GM23338 (cell line): Measurements from ENCODE around the gene NDEL1. TPM values are rescaled to one million over a fixed set of nuclear protein-coding genes. Genes with fewer than 3 reads are reported as not detected.

Experiments used
- ATAC-seq: fragments of 200-7000 bp; cut with Tn5 transposase; 3 replicates; pipeline ENCODE4 v1.9.1; 2020
- DNase-seq: peaks from one replicate; pipeline ENCODE4 v3.0.0-alpha.2; 2015; ENCODE audit warnings: low spot score
- H2AFZ ChIP-seq: fragments of 200-600 bp; sonication (generic); 2 replicates; pipeline ENCODE4 v1.8.0; 2016; ENCODE audit warnings: antibody characterized with exemption, mild to moderate bottlenecking, moderate library complexity
- H3F3A ChIP-seq: fragments of 200-600 bp; sonication (generic); replicated peaks from 2 replicates; pipeline ENCODE4 v1.8.0; 2017; ENCODE audit warnings: antibody characterized with exemption, mixed run types, low read depth
- H3K27ac ChIP-seq: fragments of 200-600 bp; sonication (generic); 2 replicates; pipeline ENCODE4 v1.6.1; 2016; ENCODE audit warnings: low read depth
- H3K27me3 ChIP-seq: fragments of 200-600 bp; sonication (generic); 2 replicates; pipeline ENCODE4 v1.8.0; 2016; ENCODE audit warnings: mild to moderate bottlenecking, mixed run types, moderate library complexity; ENCODE audit not compliant: insufficient read depth
- H3K36me3 ChIP-seq: fragments of 200-600 bp; sonication (generic); 2 replicates; pipeline ENCODE4 v1.8.0; 2016; ENCODE audit warnings: mild to moderate bottlenecking; ENCODE audit not compliant: insufficient read depth
- H3K4me1 ChIP-seq: fragments of 200-600 bp; sonication (generic); 2 replicates; pipeline ENCODE4 v1.8.0; 2016; ENCODE audit warnings: mild to moderate bottlenecking, moderate library complexity; ENCODE audit not compliant: insufficient read depth
- H3K4me2 ChIP-seq: fragments of 200-600 bp; sonication (generic); 2 replicates; pipeline ENCODE4 v1.7.1; 2017; ENCODE audit warnings: mixed run types
- H3K4me3 ChIP-seq: fragments of 200-600 bp; sonication (generic); 2 replicates; pipeline ENCODE4 v1.6.1; 2016; ENCODE audit warnings: mixed run types
- H3K79me2 ChIP-seq: fragments of 200-600 bp; sonication (generic); replicated peaks from 2 replicates; pipeline ENCODE4 v1.8.0; 2017; ENCODE audit warnings: mild to moderate bottlenecking; ENCODE audit not compliant: insufficient read depth
- H3K9me2 ChIP-seq: fragments of 200-600 bp; sonication (generic); 2 replicates; pipeline ENCODE4 v1.8.0; 2017; ENCODE audit not compliant: insufficient read depth
- H4K20me1 ChIP-seq: fragments of 200-600 bp; sonication (generic); replicated peaks from 2 replicates; pipeline ENCODE4 v1.8.0; 2017; ENCODE audit warnings: mild to moderate bottlenecking; ENCODE audit not compliant: insufficient read depth
- H3K27ac Mint-ChIP-seq: 2 replicates; pipeline ENCODE4 v1.8.0; 2020; ENCODE audit warnings: inconsistent platforms, mild to moderate bottlenecking, moderate library complexity, mixed read lengths
- H3K27me3 Mint-ChIP-seq: 3 replicates; pipeline ENCODE4 v1.8.0; 2022; ENCODE audit warnings: low read depth, mild to moderate bottlenecking, moderate library complexity, mixed read lengths, inconsistent platforms; ENCODE audit not compliant: insufficient read depth, poor library complexity
- H3K36me3 Mint-ChIP-seq: 3 replicates; pipeline ENCODE4 v1.8.0; 2021; ENCODE audit warnings: low read depth, mild to moderate bottlenecking, inconsistent platforms, moderate library complexity, mixed read lengths
- H3K4me1 Mint-ChIP-seq: 3 replicates; pipeline ENCODE4 v1.8.0; 2020; ENCODE audit warnings: mild to moderate bottlenecking, inconsistent platforms, mixed read lengths
- H3K4me3 Mint-ChIP-seq: 3 replicates; pipeline ENCODE4 v1.8.0; 2021; ENCODE audit warnings: moderate library complexity, mild to moderate bottlenecking, inconsistent platforms, mixed read lengths
- H3K9me3 Mint-ChIP-seq: 3 replicates; pipeline ENCODE4 v1.8.0; 2020; ENCODE audit warnings: moderate library complexity, mild to moderate bottlenecking, inconsistent platforms, mixed read lengths
- CREB1 ChIP-seq: fragments of 250-450 bp; sonication (Bioruptor Pico); IDR thresholded peaks from 2 replicates; pipeline ENCODE4 v1.5.0; 2020; ENCODE audit warnings: low read depth, mild to moderate bottlenecking, moderate library complexity
- EZH2 ChIP-seq: fragments of 200-600 bp; sonication (generic); IDR thresholded peaks from one replicate; pipeline ENCODE4 v1.8.0; 2017; ENCODE audit warnings: antibody characterized with exemption, mild to moderate bottlenecking, low read depth; ENCODE audit not compliant: unreplicated experiment
- EZH2phosphoT487 ChIP-seq: fragments of 200-600 bp; sonication (generic); IDR thresholded peaks from one replicate; pipeline ENCODE4 v1.8.1; 2018; ENCODE audit warnings: antibody characterized with exemption; ENCODE audit not compliant: unreplicated experiment
- JUNB ChIP-seq: IDR thresholded peaks from one replicate; pipeline ENCODE4 v1.6.1; 2016; ENCODE audit warnings: antibody characterized with exemption; ENCODE audit not compliant: unreplicated experiment
- NANOG ChIP-seq: IDR thresholded peaks from 2 replicates; pipeline ENCODE4 v1.6.1; 2016; ENCODE audit warnings: antibody characterized with exemption, borderline replicate concordance
- POLR2AphosphoS5 ChIP-seq: IDR thresholded peaks from 2 replicates; pipeline ENCODE4 v1.6.1; 2016; ENCODE audit warnings: antibody characterized with exemption, low read depth
- STAT1 ChIP-seq: IDR thresholded peaks from one replicate; pipeline ENCODE4 v1.6.1; 2016; ENCODE audit warnings: antibody characterized with exemption; ENCODE audit not compliant: unreplicated experiment
- ZNF114 ChIP-seq: fragments of 250-450 bp; sonication (Bioruptor Pico); IDR thresholded peaks from 2 replicates; pipeline ENCODE4 v1.5.0; 2020; ENCODE audit warnings: mild to moderate bottlenecking, moderate library complexity
- ZNF331 ChIP-seq: fragments of 250-450 bp; sonication (Bioruptor Pico); IDR thresholded peaks from 2 replicates; pipeline ENCODE4 v1.5.0; 2020; ENCODE audit warnings: low read depth, mild to moderate bottlenecking, moderate library complexity
- polyA plus RNA-seq: library from polyadenylated mRNA; unstranded; fragments of >200 nt; fragmentation: Nextera tagmentation; extraction: Ambion mirVana; gene quantifications from 2 replicates; pipeline ENCODE4 v1.2.1, GENCODE V29; 2016
- total RNA-seq: library from RNA; depleted of rRNA; stranded (reverse); fragments of >200 nt; shearing (Covaris generic); gene quantifications from 2 replicates; pipeline ENCODE4 v1.2.3, GENCODE V29; 2014
- TF ChIP-seq, protein P1 (sequence below): fragments of 250-450 bp; sonication (Bioruptor Pico); IDR thresholded peaks from 2 replicates; pipeline ENCODE4 v1.5.0; 2020; ENCODE audit warnings: mild to moderate bottlenecking, moderate library complexity
- TF ChIP-seq, protein P2 (sequence below), 2 experiments: fragments of 200-600 bp in 1 of 2; sonication (generic) in 1 of 2; conservative IDR thresholded peaks; 2 replicates each; pipeline versions ENCODE4 v1.5.1 to v1.6.1; 2016 to 2017; ENCODE audit warnings: antibody characterized with exemption in 2 of 2, low read depth in 2 of 2, mild to moderate bottlenecking in 2 of 2, moderate library complexity in 1 of 2
- TF ChIP-seq, protein P3 (sequence below): IDR thresholded peaks from one replicate; pipeline ENCODE4 v1.6.1; 2018; ENCODE audit warnings: antibody characterized with exemption; ENCODE audit not compliant: unreplicated experiment
- TF ChIP-seq, protein P4 (sequence below): IDR thresholded peaks from 2 replicates; pipeline ENCODE4 v1.6.1; 2016; ENCODE audit warnings: antibody characterized with exemption

The NDEL1 gene
- total and polyA plus RNA-seq, 2 experiments from 2014 or later = 21.2 to 26.0 TPM

DNA sequence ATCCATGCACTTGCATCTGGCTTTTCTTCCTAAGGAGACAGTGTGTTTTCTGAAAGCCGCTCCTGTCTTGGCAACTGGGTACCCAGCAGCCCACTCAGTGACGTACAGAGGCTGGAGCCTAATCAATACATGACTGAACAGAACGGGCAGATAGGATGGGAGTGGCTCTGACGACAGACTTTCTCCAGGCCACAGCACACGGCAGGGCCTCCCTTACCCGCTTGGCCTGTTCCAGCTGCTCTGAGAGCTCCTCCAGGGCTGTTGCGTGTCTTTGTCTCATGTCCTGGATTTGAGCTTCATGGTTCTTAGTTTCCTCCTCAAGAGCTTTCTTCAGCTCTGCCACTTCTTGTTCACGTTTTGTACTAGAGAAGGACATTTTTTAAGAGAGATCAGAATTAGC is 64.9 kb downstream of the NDEL1 start (continued):
- TF ChIP-seq JUNB = no peak
- no peak for TF ChIP-seq ZNF331 (CRISPR knock-in tag)
- no peak for TF ChIP-seq EZH2

DNA sequence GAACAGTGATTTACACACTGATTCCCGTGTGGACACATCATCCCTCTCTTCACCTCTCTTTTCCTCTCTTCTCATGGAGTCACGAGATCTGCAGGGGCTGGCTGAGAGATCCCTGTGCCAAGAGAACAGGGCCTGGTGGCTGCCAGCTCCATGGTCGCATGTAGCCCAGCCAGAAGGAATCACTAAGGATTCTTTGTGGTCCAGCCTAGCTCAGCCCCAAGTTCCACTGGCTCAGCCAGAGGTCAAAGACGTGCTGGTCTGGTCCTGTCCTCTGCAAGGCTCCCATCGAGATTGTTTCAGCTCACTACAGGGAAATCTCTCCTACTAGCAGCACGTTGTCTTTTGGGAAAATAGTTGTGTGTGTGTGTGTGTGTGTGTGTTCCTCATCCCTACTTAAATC is 66.4 kb downstream of the NDEL1 start:
- Mint-ChIP-seq H3K27ac (peak overlapping the region; percentile 68; the same call in 1 of the 2 replicates), H3K27me3 (peaks cover 15% of the 10 kb centered on the region), H3K9me3 (no peaks in the 10 kb centered on the region), H3K4me3 (no peak overlapping the region), H3K36me3 (peaks cover 89% of the 10 kb centered on the region), H3K4me1 (no peaks in the 10 kb centered on the region)
- H3F3A ChIP-seq = no peaks in the 10 kb centered on the region
- DNase-seq (no peak), ATAC-seq (no peak)
- H3K27me3 ChIP-seq = no peaks in the 10 kb centered on the region
- H3K4me1 ChIP-seq = no peaks in the 10 kb centered on the region
- no peaks in the 10 kb centered on the region for H3K79me2 ChIP-seq
- H3K4me3 ChIP-seq = no peak overlapping the region
- H2AFZ ChIP-seq = no peak overlapping the region
- H4K20me1 ChIP-seq = peaks cover 13% of the 10 kb centered on the region
- H3K4me2 ChIP-seq = no peak overlapping the region
- TF ChIP-seq, protein P1, sequence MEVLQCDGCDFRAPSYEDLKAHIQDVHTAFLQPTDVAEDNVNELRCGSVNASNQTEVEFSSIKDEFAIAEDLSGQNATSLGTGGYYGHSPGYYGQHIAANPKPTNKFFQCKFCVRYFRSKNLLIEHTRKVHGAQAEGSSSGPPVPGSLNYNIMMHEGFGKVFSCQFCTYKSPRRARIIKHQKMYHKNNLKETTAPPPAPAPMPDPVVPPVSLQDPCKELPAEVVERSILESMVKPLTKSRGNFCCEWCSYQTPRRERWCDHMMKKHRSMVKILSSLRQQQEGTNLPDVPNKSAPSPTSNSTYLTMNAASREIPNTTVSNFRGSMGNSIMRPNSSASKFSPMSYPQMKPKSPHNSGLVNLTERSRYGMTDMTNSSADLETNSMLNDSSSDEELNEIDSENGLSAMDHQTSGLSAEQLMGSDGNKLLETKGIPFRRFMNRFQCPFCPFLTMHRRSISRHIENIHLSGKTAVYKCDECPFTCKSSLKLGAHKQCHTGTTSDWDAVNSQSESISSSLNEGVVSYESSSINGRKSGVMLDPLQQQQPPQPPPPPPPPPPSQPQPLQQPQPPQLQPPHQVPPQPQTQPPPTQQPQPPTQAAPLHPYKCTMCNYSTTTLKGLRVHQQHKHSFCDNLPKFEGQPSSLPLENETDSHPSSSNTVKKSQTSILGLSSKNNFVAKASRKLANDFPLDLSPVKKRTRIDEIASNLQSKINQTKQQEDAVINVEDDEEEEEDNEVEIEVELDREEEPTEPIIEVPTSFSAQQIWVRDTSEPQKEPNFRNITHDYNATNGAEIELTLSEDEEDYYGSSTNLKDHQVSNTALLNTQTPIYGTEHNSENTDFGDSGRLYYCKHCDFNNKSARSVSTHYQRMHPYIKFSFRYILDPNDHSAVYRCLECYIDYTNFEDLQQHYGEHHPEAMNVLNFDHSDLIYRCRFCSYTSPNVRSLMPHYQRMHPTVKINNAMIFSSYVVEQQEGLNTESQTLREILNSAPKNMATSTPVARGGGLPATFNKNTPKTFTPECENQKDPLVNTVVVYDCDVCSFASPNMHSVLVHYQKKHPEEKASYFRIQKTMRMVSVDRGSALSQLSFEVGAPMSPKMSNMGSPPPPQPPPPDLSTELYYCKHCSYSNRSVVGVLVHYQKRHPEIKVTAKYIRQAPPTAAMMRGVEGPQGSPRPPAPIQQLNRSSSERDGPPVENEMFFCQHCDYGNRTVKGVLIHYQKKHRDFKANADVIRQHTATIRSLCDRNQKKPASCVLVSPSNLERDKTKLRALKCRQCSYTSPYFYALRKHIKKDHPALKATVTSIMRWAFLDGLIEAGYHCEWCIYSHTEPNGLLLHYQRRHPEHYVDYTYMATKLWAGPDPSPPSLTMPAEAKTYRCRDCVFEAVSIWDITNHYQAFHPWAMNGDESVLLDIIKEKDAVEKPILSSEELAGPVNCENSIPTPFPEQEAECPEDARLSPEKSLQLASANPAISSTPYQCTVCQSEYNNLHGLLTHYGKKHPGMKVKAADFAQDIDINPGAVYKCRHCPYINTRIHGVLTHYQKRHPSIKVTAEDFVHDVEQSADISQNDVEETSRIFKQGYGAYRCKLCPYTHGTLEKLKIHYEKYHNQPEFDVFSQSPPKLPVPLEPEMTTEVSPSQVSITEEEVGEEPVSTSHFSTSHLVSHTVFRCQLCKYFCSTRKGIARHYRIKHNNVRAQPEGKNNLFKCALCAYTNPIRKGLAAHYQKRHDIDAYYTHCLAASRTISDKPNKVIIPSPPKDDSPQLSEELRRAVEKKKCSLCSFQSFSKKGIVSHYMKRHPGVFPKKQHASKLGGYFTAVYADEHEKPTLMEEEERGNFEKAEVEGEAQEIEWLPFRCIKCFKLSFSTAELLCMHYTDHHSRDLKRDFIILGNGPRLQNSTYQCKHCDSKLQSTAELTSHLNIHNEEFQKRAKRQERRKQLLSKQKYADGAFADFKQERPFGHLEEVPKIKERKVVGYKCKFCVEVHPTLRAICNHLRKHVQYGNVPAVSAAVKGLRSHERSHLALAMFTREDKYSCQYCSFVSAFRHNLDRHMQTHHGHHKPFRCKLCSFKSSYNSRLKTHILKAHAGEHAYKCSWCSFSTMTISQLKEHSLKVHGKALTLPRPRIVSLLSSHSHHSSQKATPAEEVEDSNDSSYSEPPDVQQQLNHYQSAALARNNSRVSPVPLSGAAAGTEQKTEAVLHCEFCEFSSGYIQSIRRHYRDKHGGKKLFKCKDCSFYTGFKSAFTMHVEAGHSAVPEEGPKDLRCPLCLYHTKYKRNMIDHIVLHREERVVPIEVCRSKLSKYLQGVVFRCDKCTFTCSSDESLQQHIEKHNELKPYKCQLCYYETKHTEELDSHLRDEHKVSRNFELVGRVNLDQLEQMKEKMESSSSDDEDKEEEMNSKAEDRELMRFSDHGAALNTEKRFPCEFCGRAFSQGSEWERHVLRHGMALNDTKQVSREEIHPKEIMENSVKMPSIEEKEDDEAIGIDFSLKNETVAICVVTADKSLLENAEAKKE (CRISPR knock-in tag) = no peak
- TF ChIP-seq STAT1 (no peak), EZH2phosphoT487 (no peak), JUNB (no peak), ZNF331 (CRISPR knock-in tag) (no peak), EZH2 (no peak), POLR2AphosphoS5 (no peak), ZNF114 (CRISPR knock-in tag) (no peak), NANOG (no peak), CREB1 (CRISPR knock-in tag) (no peak)
- TF ChIP-seq, protein P2, sequence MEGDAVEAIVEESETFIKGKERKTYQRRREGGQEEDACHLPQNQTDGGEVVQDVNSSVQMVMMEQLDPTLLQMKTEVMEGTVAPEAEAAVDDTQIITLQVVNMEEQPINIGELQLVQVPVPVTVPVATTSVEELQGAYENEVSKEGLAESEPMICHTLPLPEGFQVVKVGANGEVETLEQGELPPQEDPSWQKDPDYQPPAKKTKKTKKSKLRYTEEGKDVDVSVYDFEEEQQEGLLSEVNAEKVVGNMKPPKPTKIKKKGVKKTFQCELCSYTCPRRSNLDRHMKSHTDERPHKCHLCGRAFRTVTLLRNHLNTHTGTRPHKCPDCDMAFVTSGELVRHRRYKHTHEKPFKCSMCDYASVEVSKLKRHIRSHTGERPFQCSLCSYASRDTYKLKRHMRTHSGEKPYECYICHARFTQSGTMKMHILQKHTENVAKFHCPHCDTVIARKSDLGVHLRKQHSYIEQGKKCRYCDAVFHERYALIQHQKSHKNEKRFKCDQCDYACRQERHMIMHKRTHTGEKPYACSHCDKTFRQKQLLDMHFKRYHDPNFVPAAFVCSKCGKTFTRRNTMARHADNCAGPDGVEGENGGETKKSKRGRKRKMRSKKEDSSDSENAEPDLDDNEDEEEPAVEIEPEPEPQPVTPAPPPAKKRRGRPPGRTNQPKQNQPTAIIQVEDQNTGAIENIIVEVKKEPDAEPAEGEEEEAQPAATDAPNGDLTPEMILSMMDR (conservative IDR thresholded peaks at IDR 0.05; ENCODE audit: low read depth in 2 of 2) = no peak
- TF ChIP-seq, protein P3, sequence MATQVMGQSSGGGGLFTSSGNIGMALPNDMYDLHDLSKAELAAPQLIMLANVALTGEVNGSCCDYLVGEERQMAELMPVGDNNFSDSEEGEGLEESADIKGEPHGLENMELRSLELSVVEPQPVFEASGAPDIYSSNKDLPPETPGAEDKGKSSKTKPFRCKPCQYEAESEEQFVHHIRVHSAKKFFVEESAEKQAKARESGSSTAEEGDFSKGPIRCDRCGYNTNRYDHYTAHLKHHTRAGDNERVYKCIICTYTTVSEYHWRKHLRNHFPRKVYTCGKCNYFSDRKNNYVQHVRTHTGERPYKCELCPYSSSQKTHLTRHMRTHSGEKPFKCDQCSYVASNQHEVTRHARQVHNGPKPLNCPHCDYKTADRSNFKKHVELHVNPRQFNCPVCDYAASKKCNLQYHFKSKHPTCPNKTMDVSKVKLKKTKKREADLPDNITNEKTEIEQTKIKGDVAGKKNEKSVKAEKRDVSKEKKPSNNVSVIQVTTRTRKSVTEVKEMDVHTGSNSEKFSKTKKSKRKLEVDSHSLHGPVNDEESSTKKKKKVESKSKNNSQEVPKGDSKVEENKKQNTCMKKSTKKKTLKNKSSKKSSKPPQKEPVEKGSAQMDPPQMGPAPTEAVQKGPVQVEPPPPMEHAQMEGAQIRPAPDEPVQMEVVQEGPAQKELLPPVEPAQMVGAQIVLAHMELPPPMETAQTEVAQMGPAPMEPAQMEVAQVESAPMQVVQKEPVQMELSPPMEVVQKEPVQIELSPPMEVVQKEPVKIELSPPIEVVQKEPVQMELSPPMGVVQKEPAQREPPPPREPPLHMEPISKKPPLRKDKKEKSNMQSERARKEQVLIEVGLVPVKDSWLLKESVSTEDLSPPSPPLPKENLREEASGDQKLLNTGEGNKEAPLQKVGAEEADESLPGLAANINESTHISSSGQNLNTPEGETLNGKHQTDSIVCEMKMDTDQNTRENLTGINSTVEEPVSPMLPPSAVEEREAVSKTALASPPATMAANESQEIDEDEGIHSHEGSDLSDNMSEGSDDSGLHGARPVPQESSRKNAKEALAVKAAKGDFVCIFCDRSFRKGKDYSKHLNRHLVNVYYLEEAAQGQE = no peak
- TF ChIP-seq, protein P4, sequence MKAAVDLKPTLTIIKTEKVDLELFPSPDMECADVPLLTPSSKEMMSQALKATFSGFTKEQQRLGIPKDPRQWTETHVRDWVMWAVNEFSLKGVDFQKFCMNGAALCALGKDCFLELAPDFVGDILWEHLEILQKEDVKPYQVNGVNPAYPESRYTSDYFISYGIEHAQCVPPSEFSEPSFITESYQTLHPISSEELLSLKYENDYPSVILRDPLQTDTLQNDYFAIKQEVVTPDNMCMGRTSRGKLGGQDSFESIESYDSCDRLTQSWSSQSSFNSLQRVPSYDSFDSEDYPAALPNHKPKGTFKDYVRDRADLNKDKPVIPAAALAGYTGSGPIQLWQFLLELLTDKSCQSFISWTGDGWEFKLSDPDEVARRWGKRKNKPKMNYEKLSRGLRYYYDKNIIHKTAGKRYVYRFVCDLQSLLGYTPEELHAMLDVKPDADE = no peak
- H3K27ac ChIP-seq = no peak overlapping the region
- H3K36me3 ChIP-seq = peaks cover 63% of the 10 kb centered on the region
- H3K9me2 ChIP-seq = no peaks in the 10 kb centered on the region
